HG03139 (cell line): Measurements from ENCODE around the gene LONRF2.
"Not testable (repeated sequence)": the region's sequence is repeated elsewhere in the genome, so short reads cannot be mapped to it uniquely, and the experiment has no call there.

Experiments used
- ATAC-seq: cut with Tn5 transposase; IDR thresholded peaks from one replicate; pipeline ENCODE4 v1.9.1; 2021; ENCODE audit not compliant: unreplicated experiment

Gene LONRF2

GRCh38 chr2:100321866-100322820, at the start of gene LONRF2:
Gene LONRF2, minus strand, starts transcription at chr2:100322501. Its CDS starts 408 bp downstream, at chr2:100322093.
- no peak for ATAC-seq

GRCh38 chr2:100367163-100367562, 44.9 kb upstream of the LONRF2 start:
- no peak for ATAC-seq

DNA sequence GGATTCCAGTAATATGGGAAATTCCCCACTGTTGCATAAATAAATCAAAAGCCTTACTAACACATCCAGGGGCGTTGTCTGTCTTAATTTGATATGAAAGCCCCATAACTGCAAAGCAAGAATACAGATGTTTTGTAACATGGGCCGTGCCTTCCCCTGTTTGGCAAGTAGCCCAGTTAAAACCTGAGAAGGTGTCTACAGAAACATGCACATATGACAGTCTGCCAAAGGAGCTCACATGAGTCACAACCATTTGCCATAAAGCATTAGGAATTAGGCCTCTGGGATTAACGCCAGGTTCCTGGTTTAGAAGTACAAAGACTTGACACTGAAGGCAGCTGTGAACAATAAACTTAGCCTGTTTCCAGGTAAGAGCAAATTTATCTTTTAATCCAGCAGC, 43.1 kb upstream of the LONRF2 start:
- no peak for ATAC-seq

- ATAC-seq, result not testable (repeated sequence)
Measured at GRCh38 chr2:100362269-100362668, 40.0 kb upstream of the LONRF2 start.

DNA sequence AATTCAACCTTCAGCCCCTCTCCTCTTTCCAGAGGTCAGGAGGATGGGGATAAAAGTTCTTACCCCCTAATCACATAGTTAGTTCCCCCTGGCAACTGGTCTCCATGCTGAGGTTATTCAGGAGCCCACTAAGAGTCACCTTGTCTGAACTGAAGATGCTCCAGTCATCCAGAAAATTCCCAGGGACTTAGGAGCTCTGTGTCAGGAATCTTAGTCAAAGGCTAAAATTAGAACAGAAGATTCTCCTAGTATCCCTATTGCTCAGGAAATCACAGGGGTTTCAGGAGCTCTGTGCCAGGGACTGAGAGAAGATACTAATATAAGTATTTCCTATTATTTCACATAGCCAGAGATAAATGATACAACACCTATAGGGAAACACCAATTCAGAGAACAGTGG, 37.3 kb upstream of the LONRF2 start:
- ATAC-seq, result no peak

- ATAC-seq, result no peak
Measured at GRCh38 chr2:100358554-100358953, 36.3 kb upstream of the LONRF2 start.

DNA sequence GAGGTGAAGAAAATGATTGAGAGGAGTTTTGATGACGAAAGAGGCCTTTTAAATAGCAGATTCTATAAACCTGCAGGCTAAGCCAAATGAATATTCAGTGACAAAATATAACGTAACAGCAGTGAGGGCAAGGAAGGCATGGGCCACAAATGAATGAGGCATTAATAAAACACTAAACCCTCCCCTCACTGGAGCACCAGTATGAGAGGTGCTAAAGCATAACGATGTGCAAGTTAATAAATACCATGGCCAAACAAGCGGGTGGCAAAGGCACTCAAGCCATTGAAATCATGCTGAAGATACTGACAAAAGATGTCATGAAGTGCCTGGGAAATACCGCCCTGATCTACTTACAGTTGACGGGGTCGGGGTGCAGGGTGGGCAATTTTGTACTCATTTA, 30.2 kb upstream of the LONRF2 start:
- ATAC-seq, result no peak

GRCh38 chr2:100350661-100351185, 28.4 kb upstream of the LONRF2 start:
- no peak for ATAC-seq

- not testable (repeated sequence) for ATAC-seq
Measured at GRCh38 chr2:100345144-100345543, 22.8 kb upstream of the LONRF2 start.

DNA sequence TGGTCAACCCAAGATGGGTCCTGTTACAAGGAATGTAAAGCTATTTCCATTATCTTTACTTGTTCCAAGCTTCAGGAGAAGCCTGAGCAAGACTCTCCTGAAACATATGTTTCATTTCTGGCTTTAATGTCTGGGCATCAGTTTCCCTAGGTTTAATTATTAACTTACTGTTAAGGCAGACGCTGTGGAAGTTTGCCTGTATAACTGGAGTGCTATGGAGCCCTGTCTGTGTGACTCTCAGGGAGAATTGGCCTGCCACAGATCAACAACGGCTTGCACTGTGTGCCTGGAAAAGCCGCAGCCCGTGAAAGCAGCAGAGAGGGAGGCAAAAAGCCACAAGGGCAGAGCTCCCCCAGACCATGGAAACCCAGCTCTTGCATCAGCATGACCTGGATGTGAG, 22.1 kb upstream of the LONRF2 start:
- no peak for ATAC-seq

GRCh38 chr2:100342466-100342865, 20.2 kb upstream of the LONRF2 start:
- ATAC-seq, result not testable (repeated sequence)

DNA sequence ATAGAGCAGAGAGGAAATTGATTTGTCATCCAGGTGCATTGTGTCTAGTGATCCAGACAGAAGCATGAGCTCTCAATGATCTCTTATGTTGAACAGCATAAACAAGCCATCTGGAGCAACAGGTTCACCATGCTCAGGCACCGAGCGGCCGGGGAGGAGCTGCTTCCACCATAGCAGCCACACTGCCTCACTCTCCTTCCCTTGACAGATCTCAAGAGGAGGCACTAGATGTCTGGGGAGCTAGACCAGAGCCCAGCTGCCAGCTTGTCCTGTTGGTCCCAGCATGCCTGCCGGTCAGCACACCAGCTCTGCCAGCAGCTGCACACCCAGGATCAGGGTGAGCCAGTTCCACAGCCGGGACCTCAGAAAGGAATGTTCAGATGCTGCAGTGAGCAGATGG, 17.5 kb upstream of the LONRF2 start:
- no peak for ATAC-seq

DNA sequence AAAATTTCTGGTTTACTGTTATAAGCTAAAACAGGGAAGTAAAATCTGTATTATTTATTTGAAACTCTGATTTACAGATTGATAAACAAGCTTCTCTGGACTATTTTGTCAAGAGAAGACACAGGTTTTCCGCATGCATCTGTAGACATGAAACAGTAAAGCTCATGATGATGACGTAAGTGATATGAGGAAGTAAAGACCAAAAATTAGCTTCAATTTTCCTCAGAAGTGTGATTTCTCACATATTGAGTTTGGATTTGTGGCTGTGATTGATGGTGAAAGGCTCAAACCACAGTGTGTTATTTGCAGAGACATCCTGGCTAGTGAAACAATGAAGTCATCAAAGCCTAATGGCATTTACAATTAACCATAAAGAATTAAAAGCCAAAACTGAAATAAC, 12.6 kb upstream of the LONRF2 start:
- ATAC-seq, result no peak

DNA sequence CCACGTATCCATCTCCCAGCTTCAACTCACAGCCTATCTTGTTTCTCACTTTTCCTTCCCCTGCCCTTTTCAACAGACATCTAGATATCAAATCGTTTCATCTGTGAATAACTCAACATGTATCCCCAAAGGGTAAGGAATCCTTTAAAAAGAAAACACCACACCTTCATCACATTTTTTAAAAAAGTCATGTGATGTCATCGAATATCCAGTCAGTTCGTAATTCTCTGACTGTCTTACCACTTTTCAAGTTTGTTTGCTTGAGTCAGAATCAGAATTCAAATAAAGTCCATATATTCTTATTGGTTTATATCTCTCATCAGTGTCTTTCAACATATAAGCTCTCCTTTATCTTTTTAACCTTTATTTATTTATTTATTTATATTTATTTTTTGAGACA, 5.4 kb upstream of the LONRF2 start:
- ATAC-seq, result no peak

DNA sequence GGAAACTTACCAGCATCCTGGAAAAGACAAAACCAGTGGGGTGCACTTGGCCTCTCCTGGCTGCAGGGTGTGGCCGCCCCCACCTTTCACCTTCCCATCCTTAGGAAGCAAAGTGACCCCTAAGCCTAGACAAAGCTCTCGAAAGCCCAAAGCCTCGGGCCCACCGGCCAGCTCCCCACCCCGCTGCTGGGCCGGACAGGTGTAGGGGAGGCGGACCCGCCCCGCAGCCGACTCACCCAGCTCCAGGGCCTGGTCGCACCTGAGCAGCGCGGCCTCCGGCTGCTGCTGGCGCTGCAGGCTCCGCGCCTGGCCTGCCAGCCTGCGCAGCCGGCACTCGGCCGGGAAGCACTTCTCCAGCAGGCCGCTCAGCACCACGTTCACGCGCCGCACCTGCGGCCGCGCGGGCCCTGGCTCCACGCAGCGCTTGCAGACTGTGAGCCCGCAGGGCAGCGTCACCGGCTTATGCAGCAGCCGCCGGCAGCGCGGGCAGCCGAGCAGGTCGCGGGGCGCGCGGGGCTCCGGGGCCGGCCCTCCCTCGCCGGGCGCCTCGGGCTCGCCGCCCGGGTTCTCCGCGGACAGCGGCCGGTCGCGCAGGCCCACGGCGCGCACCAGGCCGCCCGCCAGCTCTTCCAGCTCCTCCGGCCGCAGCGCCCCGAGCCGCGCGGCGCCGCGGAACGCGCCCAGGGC, 979 bp downstream of the LONRF2 start:
- no peak for ATAC-seq

DNA sequence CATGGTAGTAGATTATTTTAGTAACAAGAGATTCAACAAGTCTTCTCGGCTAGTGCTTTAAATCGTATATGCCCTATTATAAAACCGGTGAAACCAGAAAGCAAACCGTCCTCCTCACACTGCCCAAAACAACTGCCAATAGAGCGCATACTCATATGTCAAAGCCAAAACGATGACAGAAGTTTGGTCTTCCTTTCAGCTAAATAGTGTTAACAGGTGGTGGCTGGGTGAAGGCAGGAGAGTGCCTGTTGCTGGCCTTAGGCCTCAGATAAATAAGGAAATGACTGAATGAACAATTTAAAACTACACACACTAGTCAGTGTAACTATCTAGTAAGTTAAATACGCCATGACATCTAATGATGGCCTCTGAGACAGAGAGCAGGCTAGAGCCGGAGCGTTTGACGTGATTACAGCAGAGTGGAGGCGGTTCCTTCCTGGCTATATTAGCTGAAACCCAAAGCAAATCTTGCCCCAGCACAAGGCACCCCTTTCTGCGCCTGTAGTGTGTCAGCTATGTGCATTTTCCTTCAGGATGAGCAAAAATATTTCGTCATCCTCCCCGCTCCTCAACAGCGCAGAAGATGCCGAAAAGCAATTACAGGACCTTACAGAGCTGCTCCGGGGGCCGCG, 1.6 kb downstream of the LONRF2 start:
- no peak for ATAC-seq

- no peak for ATAC-seq
Measured at GRCh38 chr2:100317634-100318033, 4.7 kb downstream of the LONRF2 start.

- no peak for ATAC-seq
Measured at GRCh38 chr2:100309973-100310719, 12.2 kb downstream of the LONRF2 start.

DNA sequence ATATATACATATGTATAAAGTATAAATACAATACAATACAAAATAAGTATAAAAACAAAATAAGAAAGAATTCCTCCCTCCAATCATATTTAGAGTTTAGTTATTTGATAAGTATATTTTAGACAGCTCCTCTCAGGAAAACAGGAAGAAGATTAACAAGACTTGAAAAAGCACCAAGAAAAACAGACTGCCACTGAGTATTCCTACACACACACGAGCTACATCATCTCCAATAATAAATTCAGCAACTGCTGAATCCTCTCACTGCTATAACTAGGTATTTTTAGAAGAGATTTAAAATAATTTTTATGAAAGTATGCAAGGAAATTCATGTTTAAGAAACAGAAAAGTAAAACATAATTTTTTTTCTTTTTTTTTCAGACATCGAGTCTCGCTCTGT, 13.0 kb downstream of the LONRF2 start:
- ATAC-seq, result no peak

GRCh38 chr2:100303744-100304143, 18.6 kb downstream of the LONRF2 start:
- no peak for ATAC-seq

DNA sequence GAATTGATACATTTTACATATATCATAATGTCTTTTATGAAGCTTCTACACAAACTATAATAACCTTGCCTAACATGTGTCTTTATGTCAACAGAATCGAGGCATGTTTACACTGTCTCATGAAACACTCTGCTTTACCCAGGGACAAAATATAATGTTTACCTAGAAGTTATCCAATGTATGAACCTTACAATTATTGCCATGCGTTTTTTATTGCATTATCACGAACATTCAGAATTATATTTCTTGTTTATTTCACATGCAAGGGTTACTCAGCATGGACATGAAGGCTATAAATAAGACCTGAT, 19.8 kb downstream of the LONRF2 start:
- ATAC-seq, result no peak
